ENCODE data around the gene TIGD7.
A peak's percentile ranks its signal among the peaks of the same experiment; 100 is the strongest.

TIGD7 gene

DNA sequence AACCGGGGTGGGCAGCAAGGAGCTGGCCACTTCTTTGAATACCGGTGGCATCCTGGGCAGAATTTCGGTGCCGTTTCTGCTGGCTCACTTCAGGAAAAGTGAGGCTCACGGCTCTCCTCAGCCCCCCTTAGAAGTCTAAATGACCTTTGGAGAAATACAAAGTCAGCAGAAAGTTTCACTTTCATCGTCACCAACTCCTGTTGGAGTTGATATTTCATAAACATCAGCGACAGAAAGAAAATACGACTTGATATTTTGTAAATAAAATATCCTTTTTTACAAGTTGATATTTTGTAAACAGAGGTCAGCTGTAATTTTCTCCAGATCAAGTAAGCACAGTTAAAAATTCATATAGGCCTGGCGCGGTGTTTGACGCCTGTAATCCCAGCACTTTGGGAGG, 848 bp upstream of the TIGD7 start:
- TF ChIP-seq, protein P1, sequence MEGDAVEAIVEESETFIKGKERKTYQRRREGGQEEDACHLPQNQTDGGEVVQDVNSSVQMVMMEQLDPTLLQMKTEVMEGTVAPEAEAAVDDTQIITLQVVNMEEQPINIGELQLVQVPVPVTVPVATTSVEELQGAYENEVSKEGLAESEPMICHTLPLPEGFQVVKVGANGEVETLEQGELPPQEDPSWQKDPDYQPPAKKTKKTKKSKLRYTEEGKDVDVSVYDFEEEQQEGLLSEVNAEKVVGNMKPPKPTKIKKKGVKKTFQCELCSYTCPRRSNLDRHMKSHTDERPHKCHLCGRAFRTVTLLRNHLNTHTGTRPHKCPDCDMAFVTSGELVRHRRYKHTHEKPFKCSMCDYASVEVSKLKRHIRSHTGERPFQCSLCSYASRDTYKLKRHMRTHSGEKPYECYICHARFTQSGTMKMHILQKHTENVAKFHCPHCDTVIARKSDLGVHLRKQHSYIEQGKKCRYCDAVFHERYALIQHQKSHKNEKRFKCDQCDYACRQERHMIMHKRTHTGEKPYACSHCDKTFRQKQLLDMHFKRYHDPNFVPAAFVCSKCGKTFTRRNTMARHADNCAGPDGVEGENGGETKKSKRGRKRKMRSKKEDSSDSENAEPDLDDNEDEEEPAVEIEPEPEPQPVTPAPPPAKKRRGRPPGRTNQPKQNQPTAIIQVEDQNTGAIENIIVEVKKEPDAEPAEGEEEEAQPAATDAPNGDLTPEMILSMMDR (IDR thresholded peaks at IDR 0.05; ENCODE audit: low read depth, low read length) = no peak
- peaks cover 36% of the 10 kb centered on the region for H3K36me3 ChIP-seq
- peaks cover 3% of the 10 kb centered on the region for H3K9me3 ChIP-seq (ENCODE audit: severe bottlenecking)
- no peaks in the 10 kb centered on the region for H3K27me3 ChIP-seq (ENCODE audit: insufficient read depth, low read depth, severe bottlenecking)
- no peak for DNase-seq
- H3K4me3 ChIP-seq (ENCODE audit: low read depth, low read length) = peak overlapping the region; percentile 80
- H3K27ac ChIP-seq = peak overlapping the region; percentile 97

- H3K4me3 ChIP-seq (ENCODE audit: low read depth, low read length) = peak overlapping the region; percentile 80
- DNase-seq = no peak
- H3K9me3 ChIP-seq (ENCODE audit: severe bottlenecking) = peaks cover 3% of the 10 kb centered on the region
- peak overlapping the region; percentile 97 for H3K27ac ChIP-seq
- H3K36me3 ChIP-seq = peaks cover 40% of the 10 kb centered on the region
- TF ChIP-seq, protein P1 (IDR thresholded peaks at IDR 0.05; ENCODE audit: low read depth, low read length) = no peak
- H3K27me3 ChIP-seq (ENCODE audit: insufficient read depth, low read depth, severe bottlenecking) = no peaks in the 10 kb centered on the region
These were observed 860 bp downstream of the TIGD7 start for GRCh38 chr16:3304370-3304769.

DNA sequence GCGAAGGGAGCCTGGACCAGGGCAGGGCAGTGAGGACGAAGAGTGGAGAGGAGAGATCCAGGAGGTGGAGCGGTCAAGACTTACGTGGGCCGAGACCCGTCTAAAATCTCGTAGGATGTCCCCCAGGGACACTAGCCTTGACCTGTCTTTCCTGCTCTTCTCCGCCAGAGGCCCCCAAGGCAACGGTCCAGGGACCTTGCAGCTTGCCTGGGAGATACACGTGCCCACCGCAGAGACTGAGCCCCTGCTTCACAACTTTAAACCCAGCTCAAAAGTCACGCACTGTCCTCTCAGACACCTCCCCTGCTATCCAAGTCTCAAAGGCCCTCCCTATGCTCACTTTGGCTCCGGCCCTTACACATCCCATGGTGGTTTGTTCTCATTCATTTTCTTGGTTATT, 9.4 kb downstream of the TIGD7 start:
- no peaks in the 10 kb centered on the region for H3K27me3 ChIP-seq (ENCODE audit: insufficient read depth, low read depth, severe bottlenecking)
- TF ChIP-seq, protein P1 (IDR thresholded peaks at IDR 0.05; ENCODE audit: low read depth, low read length) = no peak
- DNase-seq = no peak
- H3K9me3 ChIP-seq (ENCODE audit: severe bottlenecking) = no peaks in the 10 kb centered on the region
- peaks cover 40% of the 10 kb centered on the region for H3K36me3 ChIP-seq
- H3K27ac ChIP-seq = no peak overlapping the region
- H3K4me3 ChIP-seq (ENCODE audit: low read depth, low read length) = no peak overlapping the region

- no peak for DNase-seq
These were observed 10.0 kb downstream of the TIGD7 start for GRCh38 chr16:3295209-3295608.

GRCh38 chr16:3292604-3293003, 12.6 kb downstream of the TIGD7 start:
- H3K4me3 ChIP-seq (ENCODE audit: low read depth, low read length) = no peak overlapping the region
- no peak overlapping the region for H3K27ac ChIP-seq
- H3K9me3 ChIP-seq (ENCODE audit: severe bottlenecking) = peaks cover 6% of the 10 kb centered on the region
- TF ChIP-seq, protein P1 (IDR thresholded peaks at IDR 0.05; ENCODE audit: low read depth, low read length) = no peak
- H3K36me3 ChIP-seq = peaks cover 63% of the 10 kb centered on the region
- H3K27me3 ChIP-seq (ENCODE audit: insufficient read depth, low read depth, severe bottlenecking) = no peaks in the 10 kb centered on the region
- no peak for DNase-seq

More at GRCh38 chr16:3295209-3295608, 10.0 kb downstream of the TIGD7 start:
- Histone ChIP-seq H3K36me3 (peaks cover 44% of the 10 kb centered on the region), H3K27me3 (ENCODE audit: insufficient read depth, low read depth, severe bottlenecking) (no peaks in the 10 kb centered on the region), H3K9me3 (ENCODE audit: severe bottlenecking) (no peaks in the 10 kb centered on the region), H3K4me3 (ENCODE audit: low read depth, low read length) (no peak overlapping the region), H3K27ac (no peak overlapping the region)
- TF ChIP-seq, protein P1 (IDR thresholded peaks at IDR 0.05; ENCODE audit: low read depth, low read length) = no peak

- no peak overlapping the region for H3K4me3 ChIP-seq (ENCODE audit: low read depth, low read length)
- no peaks in the 10 kb centered on the region for H3K27me3 ChIP-seq (ENCODE audit: insufficient read depth, low read depth, severe bottlenecking)
- H3K9me3 ChIP-seq (ENCODE audit: severe bottlenecking) = peaks cover 6% of the 10 kb centered on the region
- H3K27ac ChIP-seq = no peak overlapping the region
- TF ChIP-seq, protein P1 (IDR thresholded peaks at IDR 0.05; ENCODE audit: low read depth, low read length) = no peak
- no peak for DNase-seq
- peaks cover 80% of the 10 kb centered on the region for H3K36me3 ChIP-seq
These were observed 15.1 kb downstream of the TIGD7 start for GRCh38 chr16:3289998-3290673.
